HG02759 (cell line): ENCODE data around the gene ETDC.
"Not testable (repeated sequence)": the region's sequence is repeated elsewhere in the genome, so short reads cannot be mapped to it uniquely, and the experiment has no call there.

ENCODE experiments used
- ATAC-seq: cut with Tn5 transposase; IDR thresholded peaks from one replicate; pipeline ENCODE4 v1.9.1; 2021; ENCODE audit warnings: mild to moderate bottlenecking, moderate library complexity; ENCODE audit not compliant: unreplicated experiment

ETDC gene

DNA sequence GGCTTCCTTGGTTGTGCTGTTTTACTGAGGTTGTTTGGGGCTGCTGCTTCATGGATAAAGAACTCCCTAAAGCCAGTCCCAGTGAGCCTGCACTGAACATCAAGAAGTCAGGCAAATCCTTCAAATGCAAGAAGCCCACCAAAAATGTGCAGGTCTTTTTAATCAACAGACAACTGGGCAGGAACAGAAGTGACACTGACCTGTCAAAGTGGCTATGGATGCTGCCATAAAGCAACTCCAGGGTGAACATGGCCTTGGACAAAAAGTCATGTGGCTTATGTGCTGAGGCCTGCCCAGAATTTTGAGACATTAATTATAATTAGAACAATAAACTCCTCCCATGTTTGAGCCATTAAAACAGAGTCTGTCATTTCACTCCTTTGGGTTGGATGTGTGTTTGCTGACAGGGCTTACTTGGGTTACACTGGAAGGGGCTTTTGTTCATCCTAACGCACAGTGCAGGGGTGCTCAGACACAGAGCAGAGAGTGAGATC, at the start of gene ETDC:
ETDC (plus strand) TSS at position 51 of the 494 bp plus-strand sequence; CDS start at position 51, 0 bp downstream.
- no peak for ATAC-seq

DNA sequence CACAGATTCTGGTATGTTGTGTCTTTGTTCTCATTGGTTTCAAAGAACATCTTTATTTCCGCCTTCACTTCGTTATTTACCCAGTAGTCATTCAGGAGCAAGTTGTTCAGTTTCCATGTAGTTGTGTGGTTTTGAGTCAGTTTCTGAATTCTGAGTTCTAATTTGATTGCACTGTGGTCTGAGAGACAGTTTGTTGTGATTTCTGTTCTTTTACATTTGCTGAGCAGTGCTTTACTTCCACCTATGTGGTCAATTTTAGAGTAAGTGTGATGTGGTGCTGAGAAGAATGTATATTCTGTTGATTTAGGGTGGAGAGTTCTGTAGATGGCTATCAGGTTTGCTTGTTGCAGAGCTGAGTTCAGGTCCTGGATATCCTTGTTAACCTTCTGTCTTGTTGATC, 48.3 kb upstream of the ETDC start:
- not testable (repeated sequence) for ATAC-seq

DNA sequence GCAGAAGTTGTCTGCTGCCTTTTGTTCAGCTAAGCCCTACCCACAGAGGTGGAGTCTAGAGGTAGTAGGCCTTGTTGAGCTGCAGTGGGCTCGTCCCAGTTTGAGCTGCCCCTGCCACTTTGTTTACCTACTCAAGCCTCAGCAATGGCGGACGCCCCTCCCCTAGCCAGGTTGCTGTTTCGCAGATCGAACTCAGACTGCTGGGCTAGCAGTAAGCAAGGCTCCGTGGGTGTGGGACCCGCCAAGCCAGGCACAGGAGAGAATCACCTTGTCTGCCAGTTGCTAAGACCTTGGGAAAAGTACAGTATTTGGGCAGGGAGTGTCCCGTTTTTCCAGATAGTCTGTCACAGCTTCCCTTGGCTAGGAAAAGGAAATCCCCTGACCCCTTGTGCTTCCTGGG, 45.9 kb upstream of the ETDC start:
- ATAC-seq: not testable (repeated sequence)

DNA sequence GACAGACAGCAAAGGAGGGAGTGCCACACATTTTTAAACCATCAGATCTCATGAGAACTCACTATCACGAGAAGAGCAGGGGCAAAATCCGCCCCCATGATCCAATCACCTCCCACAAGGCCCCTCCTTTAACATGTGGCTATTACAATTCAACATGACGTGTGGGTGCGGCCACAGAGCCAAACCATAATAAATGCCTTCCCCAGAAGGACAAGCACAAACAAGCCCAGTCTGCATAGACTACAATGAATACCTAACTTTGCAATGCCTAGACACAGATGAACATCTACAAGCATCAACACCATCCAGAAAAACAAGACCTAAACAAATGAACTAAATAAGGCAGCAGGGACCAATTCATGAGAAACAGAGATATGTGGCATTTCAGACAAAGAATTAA, 45.1 kb upstream of the ETDC start:
- ATAC-seq: no peak

DNA sequence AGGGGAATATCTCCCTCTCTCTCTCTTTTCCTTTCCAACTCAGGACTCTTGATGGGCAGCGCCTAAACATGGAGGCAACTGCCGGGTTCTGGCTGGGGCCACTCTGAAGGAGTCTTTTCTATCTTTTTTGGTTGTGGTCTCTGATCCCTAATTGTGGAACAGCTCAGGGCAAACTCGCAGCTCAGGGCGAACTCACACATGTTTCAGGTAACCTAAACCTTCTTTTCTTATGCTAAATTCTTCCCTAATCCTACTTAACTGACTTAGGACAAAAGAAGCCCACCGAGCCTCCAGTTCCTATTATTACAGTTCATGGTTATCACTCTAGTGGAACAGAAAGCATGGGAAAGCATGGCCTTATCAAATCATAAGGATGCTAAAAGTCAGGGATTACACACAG, 36.1 kb upstream of the ETDC start:
- ATAC-seq: no peak

DNA sequence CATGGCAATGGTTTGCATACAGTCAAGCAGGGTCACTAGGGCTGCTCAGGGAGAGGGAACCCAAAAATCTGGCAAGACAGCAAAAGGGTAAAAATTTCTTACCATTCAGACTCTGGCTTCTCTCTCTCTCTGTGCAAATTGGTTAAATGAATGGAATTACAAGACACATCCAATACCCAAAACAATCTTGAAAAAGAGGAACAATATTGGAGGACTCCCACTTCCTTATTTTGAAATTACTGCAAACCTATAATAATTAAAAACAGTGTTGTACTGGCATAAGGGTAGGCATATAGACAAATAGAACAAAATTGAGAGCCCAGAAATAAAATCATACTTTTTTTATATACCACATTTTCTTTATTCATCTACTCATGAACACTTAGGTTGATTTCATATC, 33.3 kb upstream of the ETDC start:
- ATAC-seq: no peak

DNA sequence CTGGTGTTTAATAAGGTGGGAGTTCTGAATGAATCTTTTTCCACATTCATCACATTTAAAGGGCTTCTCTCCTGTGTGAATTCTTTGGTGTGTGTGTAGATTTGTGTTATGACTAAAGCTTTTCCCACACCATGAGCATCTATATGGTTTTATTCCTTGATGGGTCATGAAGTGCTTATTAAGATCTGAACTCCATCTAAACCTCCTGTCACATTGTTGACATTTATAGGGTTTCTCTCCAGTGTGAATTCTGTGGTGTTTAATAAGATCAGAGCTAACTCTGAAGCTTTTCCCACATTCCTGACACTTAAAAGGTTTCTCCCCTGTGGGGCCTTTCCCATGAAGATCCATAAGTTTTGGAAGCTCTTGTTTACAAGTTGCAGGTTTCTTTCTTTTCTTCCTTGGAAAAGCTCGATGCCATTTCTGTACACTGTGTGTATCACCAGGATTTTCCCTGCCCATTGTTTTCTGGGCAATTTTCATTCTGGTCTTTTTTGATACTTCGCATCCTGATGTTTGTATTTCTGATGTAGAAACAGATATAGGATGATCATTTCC, 21.9 kb upstream of the ETDC start:
- ATAC-seq: no peak

DNA sequence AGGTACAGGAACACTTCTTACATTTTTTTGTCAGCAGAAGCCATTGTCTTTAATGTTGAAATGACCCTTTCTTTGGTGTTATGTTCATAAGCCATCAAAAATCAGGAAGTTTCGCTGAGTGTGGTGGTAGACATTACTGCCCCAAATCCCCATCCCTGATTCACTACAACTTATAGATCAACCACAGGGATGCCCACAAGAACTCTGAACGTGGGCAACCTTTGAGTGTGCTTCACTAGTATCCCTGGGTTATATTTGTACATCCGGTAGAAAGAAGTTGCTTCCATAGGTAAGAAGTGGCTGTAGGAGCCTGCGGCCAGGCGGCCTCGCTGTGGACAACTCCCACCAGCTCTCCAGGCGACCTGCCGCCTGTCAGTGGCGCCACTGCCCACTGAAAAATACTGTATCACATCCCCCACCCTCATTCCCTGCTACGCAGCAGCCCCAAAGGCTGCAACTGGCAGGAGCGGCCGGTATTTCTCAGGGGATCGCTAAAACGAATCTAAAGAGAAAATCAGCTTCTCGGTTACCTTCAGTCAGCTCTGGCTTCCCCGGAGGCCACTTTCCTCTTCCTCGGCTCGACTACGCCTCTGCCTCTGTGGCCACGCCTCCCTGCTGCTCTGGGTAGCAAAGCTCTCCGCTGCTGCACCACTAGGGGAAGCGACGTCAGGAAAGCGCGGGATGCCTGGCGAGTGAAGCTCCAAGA, 13.9 kb upstream of the ETDC start:
- peak; percentile 85 for ATAC-seq

DNA sequence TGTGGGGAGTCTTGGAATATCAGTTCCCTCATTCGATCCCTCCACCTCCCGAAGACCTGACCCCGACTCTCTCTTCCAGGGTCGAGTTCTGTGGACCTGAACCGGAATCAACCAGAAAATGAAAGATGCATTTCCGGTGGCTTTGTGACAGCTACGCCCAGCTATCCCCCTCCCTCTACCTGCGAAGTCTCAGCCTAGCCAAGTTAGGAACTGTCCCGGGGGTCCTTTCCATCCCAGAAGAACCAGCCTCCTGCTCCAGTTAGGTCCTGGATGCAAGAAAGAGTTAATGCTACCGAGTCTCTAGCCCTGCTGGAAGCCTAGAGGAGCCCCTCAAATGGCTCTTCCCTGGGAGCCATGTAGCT, 13.4 kb upstream of the ETDC start:
- peak; percentile 35 for ATAC-seq

DNA sequence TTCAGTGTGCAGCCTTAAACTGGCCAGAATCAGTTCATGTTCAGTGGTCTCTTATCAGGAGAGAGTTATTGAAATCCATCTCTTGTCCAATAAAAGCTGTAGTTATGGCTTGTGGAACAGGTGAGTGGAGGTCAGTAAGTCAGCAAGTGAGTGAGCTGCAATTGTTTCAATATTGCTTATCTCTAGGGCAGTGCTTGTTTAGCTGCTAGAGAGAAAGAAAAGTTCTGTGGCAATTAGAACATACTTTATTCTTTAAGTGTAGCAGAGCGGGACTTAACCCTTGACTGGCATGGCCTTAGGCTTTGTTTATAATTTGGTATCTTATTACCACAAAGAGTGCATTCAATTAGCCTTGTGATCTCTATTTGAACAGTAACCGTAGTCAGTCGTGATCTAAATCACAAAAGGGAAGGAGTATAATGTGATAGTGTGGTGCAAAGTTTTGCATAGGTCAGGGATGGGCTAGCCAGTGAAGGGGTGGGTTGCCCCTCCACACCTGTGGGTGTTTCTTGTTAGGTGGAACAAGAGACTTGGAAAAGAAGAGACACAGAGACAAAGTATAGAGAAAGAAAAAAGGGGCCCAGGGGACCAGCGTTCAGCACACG, 6.9 kb upstream of the ETDC start:
- no peak for ATAC-seq

DNA sequence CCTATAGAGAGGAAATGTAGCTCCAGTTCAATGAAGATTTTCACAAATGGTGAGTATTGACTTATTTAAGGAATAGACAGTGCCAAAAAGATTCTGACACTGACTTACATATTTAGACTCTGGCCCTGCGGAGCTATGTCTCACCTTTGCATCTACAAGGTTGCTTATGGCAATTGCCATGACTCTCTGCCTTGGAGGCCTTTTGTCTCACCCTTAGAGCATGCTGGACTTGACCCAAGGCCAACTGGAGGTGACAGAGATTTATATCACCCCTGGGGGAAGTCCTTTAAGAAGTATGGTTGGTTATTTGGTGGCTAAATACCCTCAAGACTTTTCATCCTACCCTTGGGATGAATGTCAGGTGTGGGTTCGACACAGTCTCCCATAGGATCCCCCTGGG, 4.5 kb upstream of the ETDC start:
- no peak for ATAC-seq

DNA sequence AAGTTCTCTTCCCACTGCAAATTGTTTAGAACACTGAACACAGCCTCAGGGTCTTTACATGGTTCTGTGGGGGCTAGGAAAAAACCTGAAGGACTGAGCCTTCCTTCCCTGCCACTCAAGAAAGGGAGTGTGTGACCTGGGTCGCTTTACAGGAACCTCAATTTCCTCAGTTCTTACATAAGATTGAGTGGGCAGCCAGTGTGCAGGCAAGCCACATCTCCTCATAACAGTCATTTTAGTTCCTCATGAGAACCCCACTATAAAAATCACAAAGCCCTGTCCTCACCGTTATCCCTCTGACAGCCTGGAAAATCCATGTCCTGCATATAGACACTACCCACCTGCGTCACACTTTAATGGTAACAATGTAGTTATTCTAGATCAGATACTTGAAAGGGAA, 2.1 kb upstream of the ETDC start:
- ATAC-seq: no peak

DNA sequence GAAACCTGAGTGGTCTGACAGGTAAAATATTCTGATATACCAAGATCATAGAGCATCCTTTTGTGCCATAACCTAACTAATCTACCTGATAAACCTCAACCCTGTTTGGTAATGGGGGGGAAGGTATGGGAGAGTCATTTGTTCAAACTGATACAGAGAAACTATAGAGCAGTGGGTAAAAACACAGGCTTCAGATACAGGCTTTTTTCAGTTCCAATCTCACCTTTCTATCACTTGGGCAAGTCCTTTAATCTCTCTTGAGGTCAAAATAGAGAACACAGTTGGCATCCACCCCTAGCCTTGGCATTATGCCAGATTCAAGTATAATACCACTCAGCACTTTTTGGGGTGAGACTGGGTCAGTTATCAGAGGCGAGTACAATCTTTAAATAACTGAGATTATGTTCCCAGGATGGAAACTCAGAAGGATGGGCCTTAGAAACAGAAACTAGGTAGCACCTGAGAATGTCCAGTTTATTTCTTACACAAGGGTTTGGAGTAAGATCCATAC, 880 bp upstream of the ETDC start:
- no peak for ATAC-seq

DNA sequence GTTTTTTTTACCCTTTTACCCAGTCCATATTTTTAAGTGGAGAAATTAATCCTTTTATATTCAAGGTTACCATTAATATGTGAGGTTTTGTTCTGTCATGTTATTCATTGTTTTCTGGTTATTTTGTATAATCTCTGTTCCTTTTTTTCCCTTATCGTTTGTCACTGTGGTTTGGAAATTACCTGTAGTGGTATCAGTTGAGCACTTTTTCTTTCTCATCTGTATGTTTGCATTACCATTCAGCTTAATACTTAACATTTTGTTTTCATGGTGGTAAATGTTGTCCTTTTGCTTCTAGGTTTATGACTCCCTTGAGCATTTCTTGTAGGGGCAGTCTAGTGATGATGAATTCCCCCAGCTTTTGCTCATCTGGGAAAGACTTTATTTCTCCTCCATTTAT, 6.6 kb downstream of the ETDC start:
- peak; percentile 57 for ATAC-seq

DNA sequence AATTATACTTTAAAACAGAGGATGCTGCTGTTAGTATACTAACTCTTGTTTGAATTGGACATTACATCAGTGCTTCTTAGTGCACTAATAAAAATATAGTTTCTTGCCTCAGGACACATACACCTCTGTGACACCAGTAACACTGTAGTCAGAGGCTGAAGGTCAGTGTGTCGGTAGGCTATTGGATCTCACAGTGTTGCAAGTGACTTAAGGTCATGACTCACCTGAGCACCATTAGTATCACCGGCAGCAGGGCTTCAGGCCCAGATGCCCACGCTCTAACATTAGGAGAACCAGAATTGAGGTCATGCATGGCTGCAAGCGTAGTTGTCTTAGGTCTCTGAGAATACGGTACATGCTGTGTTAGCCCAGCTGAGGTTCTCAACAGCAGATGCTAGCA, 15.2 kb downstream of the ETDC start:
- no peak for ATAC-seq

DNA sequence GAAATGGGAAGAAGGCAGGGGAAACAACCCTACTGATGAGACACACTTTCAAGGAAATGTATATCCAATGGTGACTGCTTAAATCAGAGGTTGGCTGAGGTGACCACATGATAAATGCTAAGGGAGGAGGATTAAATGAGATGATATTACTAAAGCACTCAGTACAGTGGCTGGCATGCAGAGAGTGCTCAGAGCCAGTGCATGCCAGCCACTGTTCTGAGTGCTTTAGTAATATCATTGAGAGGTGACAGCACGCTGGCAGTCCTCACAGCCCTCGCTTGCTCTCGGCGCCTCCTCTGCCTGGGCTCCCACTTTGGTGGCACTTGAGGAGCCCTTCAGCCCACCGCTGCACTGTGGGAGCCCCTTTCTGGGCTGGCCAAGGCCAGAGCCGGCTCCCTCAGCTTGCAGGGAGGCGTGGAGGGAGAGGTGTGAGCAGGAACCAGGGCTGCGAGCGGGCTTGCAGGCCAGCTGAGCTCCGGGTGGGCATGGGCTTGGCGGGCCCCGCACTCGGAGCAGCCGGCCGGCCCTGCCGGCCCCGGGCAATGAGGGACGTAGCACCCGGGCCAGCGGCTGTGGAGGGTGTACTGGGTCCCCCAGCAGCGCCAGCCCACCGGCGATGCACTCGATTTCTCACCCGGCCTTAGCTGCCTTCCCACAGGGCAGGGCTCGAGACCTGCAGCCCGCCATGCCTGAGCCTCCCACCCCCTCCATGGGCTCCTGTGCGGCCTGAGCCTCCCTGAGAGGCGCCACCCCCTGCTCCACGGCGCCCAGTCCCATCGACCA, 15.9 kb downstream of the ETDC start:
- not testable (repeated sequence) for ATAC-seq

DNA sequence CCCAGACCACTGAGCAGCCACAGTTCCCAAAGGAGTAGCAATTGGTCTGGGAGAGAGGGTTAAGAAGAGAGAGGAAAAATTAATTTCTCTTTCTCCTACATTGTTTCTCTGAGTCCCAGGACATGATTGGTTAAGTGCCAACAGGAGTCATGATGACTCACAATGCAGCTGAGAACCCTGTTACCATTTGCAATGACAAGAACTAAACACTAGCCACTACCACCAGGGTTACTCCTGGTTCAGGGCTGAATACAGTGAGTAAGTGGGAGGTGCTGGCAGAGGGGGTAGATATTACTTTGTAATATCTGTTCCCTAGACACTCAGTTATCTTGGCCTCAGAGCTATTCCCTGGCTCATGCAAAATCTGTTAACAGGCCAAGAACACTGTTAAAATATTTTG, 18.0 kb downstream of the ETDC start:
- no peak for ATAC-seq

DNA sequence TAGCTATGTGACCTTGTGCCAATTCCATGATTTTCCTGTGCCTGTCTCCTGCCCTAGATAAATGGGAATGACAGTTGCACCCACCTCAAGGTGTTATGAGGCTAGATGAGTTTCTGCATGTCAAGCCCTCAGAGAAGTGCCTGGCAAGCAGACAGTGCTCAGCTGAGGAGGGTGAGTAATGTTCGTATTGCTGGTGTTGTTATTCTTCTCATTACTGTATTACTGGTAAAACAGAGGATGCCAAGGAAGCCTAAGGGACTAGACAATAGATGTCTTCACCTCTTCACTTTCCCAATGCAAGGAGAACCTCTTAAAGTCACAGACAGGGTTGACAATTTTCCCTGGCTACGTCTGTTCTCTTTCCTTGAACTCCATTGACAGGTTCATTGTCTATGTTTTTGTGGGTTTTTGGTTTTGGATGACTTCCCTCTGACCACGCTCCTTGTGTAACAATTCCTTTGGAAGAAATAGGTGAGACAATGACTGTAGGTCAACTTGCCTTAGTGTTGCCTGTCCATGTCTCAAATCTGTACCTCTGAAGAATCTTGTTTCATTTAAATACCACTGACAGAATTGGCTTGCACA, 19.2 kb downstream of the ETDC start:
- no peak for ATAC-seq

DNA sequence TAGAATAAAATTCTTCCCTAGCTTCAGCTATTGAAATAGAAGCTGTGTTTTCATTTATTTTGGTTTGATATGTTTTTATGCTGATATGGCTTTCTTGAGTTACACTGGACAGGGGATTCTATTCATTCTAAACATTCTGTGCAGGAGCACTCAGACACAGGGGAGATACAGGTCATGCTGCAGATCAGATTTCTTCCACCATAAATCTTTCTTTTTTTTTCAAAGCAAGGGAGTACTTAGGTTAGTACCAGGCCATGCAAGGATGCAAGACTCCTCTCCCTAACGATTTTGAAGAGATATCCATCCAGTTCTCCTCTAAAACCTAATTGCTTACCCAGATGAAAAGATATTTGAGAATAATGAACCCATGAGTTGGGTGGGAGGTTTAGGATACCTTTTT, 21.4 kb downstream of the ETDC start:
- ATAC-seq: no peak

DNA sequence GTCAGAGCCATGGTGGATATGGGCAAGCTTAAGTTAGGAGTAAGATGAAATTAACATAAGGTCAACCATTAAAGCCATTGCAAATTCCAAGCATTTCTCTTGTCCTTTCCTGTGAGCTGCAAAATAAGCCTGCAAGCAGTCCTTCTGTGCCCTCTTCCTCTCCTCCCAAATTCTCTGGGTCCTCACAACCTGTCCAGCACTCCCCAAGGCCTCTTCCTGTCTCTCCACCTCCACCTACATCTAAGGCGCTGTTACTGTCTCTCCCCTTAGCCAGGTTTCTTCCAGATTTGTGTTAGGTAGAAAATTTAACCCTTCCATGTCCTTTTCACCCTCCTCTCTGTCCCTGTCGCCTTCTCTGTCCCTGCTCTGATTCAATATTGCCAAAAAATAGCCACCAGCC, 22.2 kb downstream of the ETDC start:
- no peak for ATAC-seq

DNA sequence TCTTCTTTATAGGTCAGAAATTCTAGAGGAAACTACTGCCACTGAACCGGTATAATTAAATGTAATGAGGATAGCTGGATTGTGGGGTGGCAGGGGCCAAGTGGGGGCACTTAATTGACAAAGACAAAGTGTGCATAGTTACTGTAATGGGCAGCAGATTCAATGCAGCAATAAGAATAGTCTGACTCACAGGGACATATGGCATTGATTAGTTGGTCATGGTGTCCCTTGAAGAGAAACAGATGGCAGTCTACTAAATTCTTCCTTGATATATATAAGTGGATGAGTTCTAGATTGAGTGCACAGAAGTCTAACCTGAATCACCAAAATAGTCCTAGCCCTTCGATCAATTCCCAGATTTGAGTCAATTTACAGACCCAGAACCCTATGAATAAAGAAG, 31.6 kb downstream of the ETDC start:
- ATAC-seq: no peak
